SU-DHL-6 (cell line): Measurements from ENCODE around the gene RSBN1L.

Source experiments
- H2AFZ ChIP-seq: fragments of 200-600 bp; sonication (generic); 2 replicates; pipeline ENCODE4 v1.6.1; 2014; ENCODE audit warnings: low read depth, mild to moderate bottlenecking, moderate library complexity, mixed read lengths, antibody characterized with exemption, low read length; ENCODE audit not compliant: severe bottlenecking
- H3F3A ChIP-seq: fragments of 200-600 bp; shearing (Covaris generic); 2 replicates; pipeline ENCODE4 v1.6.0; 2016; ENCODE audit warnings: antibody characterized with exemption, mild to moderate bottlenecking; ENCODE audit not compliant: insufficient read depth
- H3K27ac ChIP-seq: fragments of 200-600 bp; sonication (generic); 2 replicates; pipeline ENCODE4 v1.5.1; 2016; ENCODE audit warnings: low read depth, mild to moderate bottlenecking, low read length, moderate library complexity, mixed read lengths
- H3K27me3 ChIP-seq: fragments of 200-600 bp; sonication (generic), shearing (Covaris generic); 2 replicates; pipeline ENCODE4 v1.6.0; 2014; ENCODE audit warnings: mild to moderate bottlenecking, low read length
- H3K36me3 ChIP-seq: fragments of 200-600 bp; sonication (generic); 2 replicates; pipeline ENCODE4 v1.6.1; 2014; ENCODE audit warnings: mild to moderate bottlenecking, low read length, mixed read lengths
- H3K4me2 ChIP-seq: fragments of 300-600, 200-600 bp; shearing (Covaris generic), sonication (generic); 2 replicates; pipeline ENCODE4 v1.6.0; 2014; ENCODE audit warnings: low read length, low read depth, mild to moderate bottlenecking; ENCODE audit not compliant: poor library complexity, severe bottlenecking
- H3K4me3 ChIP-seq: fragments of 200-600 bp; sonication (generic); 2 replicates; pipeline ENCODE4 v1.5.1; 2014; ENCODE audit warnings: antibody characterized with exemption, low read length, mild to moderate bottlenecking, mixed read lengths; ENCODE audit not compliant: insufficient read depth, poor library complexity, severe bottlenecking
- H3K79me2 ChIP-seq: fragments of 200-600 bp; sonication (generic); 2 replicates; pipeline ENCODE4 v1.6.1; 2014; ENCODE audit warnings: mild to moderate bottlenecking, low read length, moderate library complexity; ENCODE audit not compliant: insufficient read depth
- H3K9ac ChIP-seq: fragments of 200-600 bp; sonication (generic); 2 replicates; pipeline ENCODE4 v1.7.0; 2014; ENCODE audit warnings: mild to moderate bottlenecking, low read length
- H3K9me2 ChIP-seq: fragments of 200-600 bp; sonication (generic); replicated peaks from 2 replicates; pipeline ENCODE4 v1.6.1; 2014; ENCODE audit warnings: low read length; ENCODE audit not compliant: insufficient read depth
- H3K9me3 ChIP-seq: fragments of 200-600 bp; sonication (generic); 2 replicates; pipeline ENCODE4 v1.6.1; 2014; ENCODE audit warnings: low read length, mixed read lengths; ENCODE audit not compliant: insufficient read depth
- H4K20me1 ChIP-seq: fragments of 200-600 bp; sonication (generic); 2 replicates; pipeline ENCODE4 v1.6.1; 2014; ENCODE audit warnings: low read depth, mild to moderate bottlenecking, antibody characterized with exemption, low read length, moderate library complexity, mixed read lengths
- CTCF ChIP-seq: fragments of 200-600 bp; sonication (generic); IDR thresholded peaks from one replicate; pipeline ENCODE4 v1.5.1; 2017; ENCODE audit warnings: antibody characterized with exemption, mild to moderate bottlenecking, low read length, moderate library complexity; ENCODE audit not compliant: insufficient read depth, poor library complexity, severe bottlenecking
- EZH2phosphoT487 ChIP-seq: fragments of 200-600 bp; sonication (generic), shearing (Covaris generic); conservative IDR thresholded peaks from 2 replicates; pipeline ENCODE4 v1.6.1; 2018; ENCODE audit warnings: mild to moderate bottlenecking, antibody characterized with exemption, low read length, moderate library complexity, mixed read lengths

The RSBN1L gene

GRCh38 chr7:77811516-77812289, 115.4 kb downstream of the RSBN1L start:
- TF ChIP-seq EZH2phosphoT487, result no peak
- TF ChIP-seq CTCF, result no peak
- Histone ChIP-seq H3K79me2 (peaks cover 99% of the 10 kb centered on the region), H3K9ac (no peak overlapping the region), H3F3A (peaks cover 9% of the 10 kb centered on the region; the same call in 1 of the 2 replicates), H3K36me3 (peaks cover 14% of the 10 kb centered on the region), H3K9me2 (no peaks in the 10 kb centered on the region), H2AFZ (no peak overlapping the region), H3K4me3 (no peak overlapping the region), H3K4me2 (peak overlapping the region; percentile 26), H4K20me1 (peaks cover 49% of the 10 kb centered on the region), H3K9me3 (no peaks in the 10 kb centered on the region), H3K27me3 (no peaks in the 10 kb centered on the region), H3K27ac (no peak overlapping the region; the same call in 1 of the 2 replicates)

GRCh38 chr7:77812290-77812685, 116.0 kb downstream of the RSBN1L start:
- Histone ChIP-seq H3K4me2 (peak overlapping the region; percentile 26), H3K9me2 (no peaks in the 10 kb centered on the region), H3F3A (peaks cover 9% of the 10 kb centered on the region; the same call in 1 of the 2 replicates), H3K9ac (no peak overlapping the region), H3K27me3 (no peaks in the 10 kb centered on the region), H3K36me3 (peaks cover 15% of the 10 kb centered on the region), H3K4me3 (no peak overlapping the region), H4K20me1 (peaks cover 44% of the 10 kb centered on the region), H2AFZ (no peak overlapping the region), H3K9me3 (no peaks in the 10 kb centered on the region), H3K79me2 (peaks cover 99% of the 10 kb centered on the region), H3K27ac (no peak overlapping the region; the same call in 1 of the 2 replicates)
- TF ChIP-seq EZH2phosphoT487, result no peak
- no peak for TF ChIP-seq CTCF

GRCh38 chr7:77813180-77813579, 116.9 kb downstream of the RSBN1L start:
- H3K4me3 ChIP-seq, result no peak overlapping the region
- H3F3A ChIP-seq, result peaks cover 11% of the 10 kb centered on the region; the same call in 1 of the 2 replicates
- H3K79me2 ChIP-seq, result peaks cover 99% of the 10 kb centered on the region
- no peaks in the 10 kb centered on the region for H3K9me3 ChIP-seq
- no peak for TF ChIP-seq CTCF
- TF ChIP-seq EZH2phosphoT487, result no peak
- no peak overlapping the region for H3K9ac ChIP-seq
- peak overlapping the region; percentile 27 for H3K4me2 ChIP-seq
- H3K36me3 ChIP-seq, result peaks cover 17% of the 10 kb centered on the region
- no peak overlapping the region for H2AFZ ChIP-seq
- no peaks in the 10 kb centered on the region for H3K27me3 ChIP-seq
- H3K9me2 ChIP-seq, result no peaks in the 10 kb centered on the region
- peaks cover 42% of the 10 kb centered on the region; the same call in 1 of the 2 replicates for H4K20me1 ChIP-seq
- peak overlapping the region; percentile 36 for H3K27ac ChIP-seq
